ENCODE results near the gene TAB2.

DNA sequence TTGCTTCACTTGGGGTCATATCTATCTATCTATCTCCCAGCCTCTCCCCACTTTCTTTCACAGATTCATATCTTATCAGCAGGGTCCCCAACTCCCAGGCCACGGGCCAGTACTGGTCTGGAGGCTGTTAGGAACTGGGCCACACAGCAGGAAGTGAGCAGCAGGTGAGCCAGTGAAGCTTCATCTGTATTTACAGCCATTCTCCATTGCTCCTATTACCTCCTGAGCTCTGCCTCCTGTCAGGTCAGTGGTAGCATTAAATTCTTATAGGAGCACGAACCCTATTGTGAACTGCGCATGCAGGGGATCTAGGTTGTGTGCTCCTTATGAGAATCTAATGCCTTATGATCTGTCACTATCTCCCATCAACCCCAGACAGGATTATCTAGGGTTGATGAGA lies 14.8 kb upstream of the TAB2 start:
- no peak for TF ChIP-seq CEBPB (IDR thresholded peaks at IDR 0.05)
- TF ChIP-seq NFIC (IDR thresholded peaks at IDR 0.05) = no peak
- TF ChIP-seq EP300 (IDR thresholded peaks at IDR 0.05; ENCODE audit: borderline replicate concordance) = no peak
- TF ChIP-seq, protein P1, sequence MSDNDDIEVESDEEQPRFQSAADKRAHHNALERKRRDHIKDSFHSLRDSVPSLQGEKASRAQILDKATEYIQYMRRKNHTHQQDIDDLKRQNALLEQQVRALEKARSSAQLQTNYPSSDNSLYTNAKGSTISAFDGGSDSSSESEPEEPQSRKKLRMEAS (IDR thresholded peaks at IDR 0.05) = no peak
- TF ChIP-seq, protein P2, sequence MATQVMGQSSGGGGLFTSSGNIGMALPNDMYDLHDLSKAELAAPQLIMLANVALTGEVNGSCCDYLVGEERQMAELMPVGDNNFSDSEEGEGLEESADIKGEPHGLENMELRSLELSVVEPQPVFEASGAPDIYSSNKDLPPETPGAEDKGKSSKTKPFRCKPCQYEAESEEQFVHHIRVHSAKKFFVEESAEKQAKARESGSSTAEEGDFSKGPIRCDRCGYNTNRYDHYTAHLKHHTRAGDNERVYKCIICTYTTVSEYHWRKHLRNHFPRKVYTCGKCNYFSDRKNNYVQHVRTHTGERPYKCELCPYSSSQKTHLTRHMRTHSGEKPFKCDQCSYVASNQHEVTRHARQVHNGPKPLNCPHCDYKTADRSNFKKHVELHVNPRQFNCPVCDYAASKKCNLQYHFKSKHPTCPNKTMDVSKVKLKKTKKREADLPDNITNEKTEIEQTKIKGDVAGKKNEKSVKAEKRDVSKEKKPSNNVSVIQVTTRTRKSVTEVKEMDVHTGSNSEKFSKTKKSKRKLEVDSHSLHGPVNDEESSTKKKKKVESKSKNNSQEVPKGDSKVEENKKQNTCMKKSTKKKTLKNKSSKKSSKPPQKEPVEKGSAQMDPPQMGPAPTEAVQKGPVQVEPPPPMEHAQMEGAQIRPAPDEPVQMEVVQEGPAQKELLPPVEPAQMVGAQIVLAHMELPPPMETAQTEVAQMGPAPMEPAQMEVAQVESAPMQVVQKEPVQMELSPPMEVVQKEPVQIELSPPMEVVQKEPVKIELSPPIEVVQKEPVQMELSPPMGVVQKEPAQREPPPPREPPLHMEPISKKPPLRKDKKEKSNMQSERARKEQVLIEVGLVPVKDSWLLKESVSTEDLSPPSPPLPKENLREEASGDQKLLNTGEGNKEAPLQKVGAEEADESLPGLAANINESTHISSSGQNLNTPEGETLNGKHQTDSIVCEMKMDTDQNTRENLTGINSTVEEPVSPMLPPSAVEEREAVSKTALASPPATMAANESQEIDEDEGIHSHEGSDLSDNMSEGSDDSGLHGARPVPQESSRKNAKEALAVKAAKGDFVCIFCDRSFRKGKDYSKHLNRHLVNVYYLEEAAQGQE (IDR thresholded peaks at IDR 0.05; ENCODE audit: low read depth) = no peak
- no peak for TF ChIP-seq RAD21 (IDR thresholded peaks at IDR 0.05; ENCODE audit: low read depth)

Measured in Ishikawa (cell line).